ENCODE results near the gene TRAF7. TPM values are rescaled to one million over a fixed set of nuclear protein-coding genes. Genes with fewer than 3 reads are reported as not detected.
"Not testable (repeated sequence)": the region's sequence is repeated elsewhere in the genome, so short reads cannot be mapped to it uniquely, and the experiment has no call there.

TRAF7 gene
- 63.1 to 68.5 TPM (median 66.1 TPM) in 3 replicates for total RNA-seq

- Mint-ChIP-seq H3K4me1 (peaks cover 52% of the 10 kb centered on the region), H3K27me3 (ENCODE audit: low read depth) (no peaks in the 10 kb centered on the region), H3K36me3 (peaks cover 4% of the 10 kb centered on the region), H3K27ac (peak within 1 kb of the TSS; percentile 94), H3K4me3 (peak within 1 kb of the TSS; percentile 96), H3K9me3 (no peaks in the 10 kb centered on the region)
- DNase-seq (ENCODE audit: low spot score in 2 of 2, unreplicated experiment in 2 of 2): peak; percentile 95 to 97
- no peak for TF ChIP-seq CTCF (IDR thresholded peaks at IDR 0.05; ENCODE audit: unreplicated experiment)
Observed at GRCh38 chr16:2155091-2155950, at the start of gene TRAF7. Gene TRAF7 (plus strand): TSS chr16:2155782. CDS start chr16:2163921, 8,139 bp downstream.

- not testable (repeated sequence) for H3K27ac Mint-ChIP-seq; H3K27me3 Mint-ChIP-seq (ENCODE audit: low read depth); DNase-seq (ENCODE audit: low spot score in 2 of 2, unreplicated experiment in 2 of 2); H3K9me3 Mint-ChIP-seq; H3K4me3 Mint-ChIP-seq; H3K4me1 Mint-ChIP-seq; H3K36me3 Mint-ChIP-seq
Observed at GRCh38 chr16:2106211-2106610, 49.4 kb upstream of the TRAF7 start.

- H3K4me3 Mint-ChIP-seq; H3K4me1 Mint-ChIP-seq; H3K27ac Mint-ChIP-seq; H3K36me3 Mint-ChIP-seq; H3K27me3 Mint-ChIP-seq (ENCODE audit: low read depth); DNase-seq (ENCODE audit: low spot score in 2 of 2, unreplicated experiment in 2 of 2); H3K9me3 Mint-ChIP-seq: not testable (repeated sequence)
Observed at GRCh38 chr16:2107121-2107790, 48.3 kb upstream of the TRAF7 start.

- not testable (repeated sequence) for H3K27ac Mint-ChIP-seq; H3K4me1 Mint-ChIP-seq; H3K36me3 Mint-ChIP-seq; H3K9me3 Mint-ChIP-seq; DNase-seq (ENCODE audit: low spot score in 2 of 2, unreplicated experiment in 2 of 2); H3K27me3 Mint-ChIP-seq (ENCODE audit: low read depth); H3K4me3 Mint-ChIP-seq
Observed at GRCh38 chr16:2107791-2108125, 47.8 kb upstream of the TRAF7 start.

- H3K27ac Mint-ChIP-seq; DNase-seq (ENCODE audit: low spot score in 2 of 2, unreplicated experiment in 2 of 2); H3K36me3 Mint-ChIP-seq; H3K9me3 Mint-ChIP-seq; H3K4me1 Mint-ChIP-seq; H3K27me3 Mint-ChIP-seq (ENCODE audit: low read depth); H3K4me3 Mint-ChIP-seq: not testable (repeated sequence)
Observed at GRCh38 chr16:2108446-2109270, 46.9 kb upstream of the TRAF7 start.

- not testable (repeated sequence) for H3K4me3 Mint-ChIP-seq; H3K27ac Mint-ChIP-seq; H3K4me1 Mint-ChIP-seq; H3K9me3 Mint-ChIP-seq; H3K36me3 Mint-ChIP-seq; DNase-seq (ENCODE audit: low spot score in 2 of 2, unreplicated experiment in 2 of 2); H3K27me3 Mint-ChIP-seq (ENCODE audit: low read depth)
Observed at GRCh38 chr16:2109271-2109580, 46.4 kb upstream of the TRAF7 start.

- not testable (repeated sequence) for H3K27me3 Mint-ChIP-seq (ENCODE audit: low read depth); H3K27ac Mint-ChIP-seq; H3K36me3 Mint-ChIP-seq; H3K4me1 Mint-ChIP-seq; DNase-seq (ENCODE audit: low spot score in 2 of 2, unreplicated experiment in 2 of 2); H3K4me3 Mint-ChIP-seq; H3K9me3 Mint-ChIP-seq
Observed at GRCh38 chr16:2109872-2110271, 45.7 kb upstream of the TRAF7 start.

GRCh38 chr16:2110332-2111008 lies 45.1 kb upstream of the TRAF7 start:
- H3K27ac Mint-ChIP-seq; H3K27me3 Mint-ChIP-seq (ENCODE audit: low read depth); H3K36me3 Mint-ChIP-seq; H3K4me3 Mint-ChIP-seq; H3K9me3 Mint-ChIP-seq; DNase-seq (ENCODE audit: low spot score in 2 of 2, unreplicated experiment in 2 of 2); H3K4me1 Mint-ChIP-seq: not testable (repeated sequence)

GRCh38 chr16:2111009-2111353 lies 44.6 kb upstream of the TRAF7 start:
- not testable (repeated sequence) for H3K4me3 Mint-ChIP-seq; H3K27me3 Mint-ChIP-seq (ENCODE audit: low read depth); H3K36me3 Mint-ChIP-seq

GRCh38 chr16:2111412-2112335 lies 43.9 kb upstream of the TRAF7 start:
- H3K4me1 Mint-ChIP-seq; DNase-seq (ENCODE audit: low spot score in 2 of 2, unreplicated experiment in 2 of 2); H3K36me3 Mint-ChIP-seq; H3K27ac Mint-ChIP-seq; H3K4me3 Mint-ChIP-seq; H3K27me3 Mint-ChIP-seq (ENCODE audit: low read depth); H3K9me3 Mint-ChIP-seq: not testable (repeated sequence)

More at GRCh38 chr16:2111009-2111353, 44.6 kb upstream of the TRAF7 start:
- not testable (repeated sequence) for H3K27ac Mint-ChIP-seq; DNase-seq (ENCODE audit: low spot score in 2 of 2, unreplicated experiment in 2 of 2); H3K4me1 Mint-ChIP-seq; H3K9me3 Mint-ChIP-seq

GRCh38 chr16:2112539-2113106 lies 43.0 kb upstream of the TRAF7 start:
- H3K27me3 Mint-ChIP-seq (ENCODE audit: low read depth); H3K27ac Mint-ChIP-seq; H3K4me1 Mint-ChIP-seq; H3K9me3 Mint-ChIP-seq; H3K4me3 Mint-ChIP-seq; H3K36me3 Mint-ChIP-seq; DNase-seq (ENCODE audit: low spot score in 2 of 2, unreplicated experiment in 2 of 2): not testable (repeated sequence)
